Measurements from ENCODE around the gene ZNF423.

DNA sequence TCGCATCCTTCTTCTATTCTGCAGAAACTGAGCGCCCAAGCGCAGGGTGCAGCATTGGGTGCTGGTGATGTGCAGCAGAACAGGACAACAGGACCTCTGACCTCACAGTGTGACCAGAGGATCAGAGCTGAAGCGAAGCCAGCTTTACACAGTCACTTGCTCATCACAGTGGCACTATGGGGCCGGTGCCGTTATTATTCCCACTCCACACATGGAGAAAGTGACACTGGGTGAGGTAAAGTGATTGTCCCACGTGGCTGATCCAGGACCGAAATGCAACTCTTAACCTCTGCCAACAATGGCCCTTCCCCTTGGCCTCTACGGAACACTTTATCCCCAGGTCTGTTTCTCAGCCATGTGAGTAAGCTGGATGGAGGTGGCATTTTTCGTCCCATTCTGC lies 311.1 kb downstream of the ZNF423 start:
- TF ChIP-seq EP300 (IDR thresholded peaks at IDR 0.05; ENCODE audit: borderline replicate concordance in 1 of 2, low read depth in 1 of 2, low read length in 1 of 2) (no peak), SMC3 (IDR thresholded peaks at IDR 0.05; ENCODE audit: low read depth, low read length) (no peak), YY1 (IDR thresholded peaks at IDR 0.05; ENCODE audit: low read depth) (no peak), FOXM1 (IDR thresholded peaks at IDR 0.05; ENCODE audit: low read depth) (no peak), MXI1 (IDR thresholded peaks at IDR 0.05; ENCODE audit: low read depth, low read length) (no peak), TCF12 (IDR thresholded peaks at IDR 0.05) (no peak), EZH2phosphoT487 (IDR thresholded peaks at IDR 0.05; ENCODE audit: borderline replicate concordance, low read depth) (no peak), POLR2AphosphoS5 (IDR thresholded peaks at IDR 0.05; ENCODE audit: low read depth, low read length) (no peak), TAF1 (IDR thresholded peaks at IDR 0.05; ENCODE audit: borderline replicate concordance, low read depth, low read length) (no peak)
- TF ChIP-seq, protein P1, sequence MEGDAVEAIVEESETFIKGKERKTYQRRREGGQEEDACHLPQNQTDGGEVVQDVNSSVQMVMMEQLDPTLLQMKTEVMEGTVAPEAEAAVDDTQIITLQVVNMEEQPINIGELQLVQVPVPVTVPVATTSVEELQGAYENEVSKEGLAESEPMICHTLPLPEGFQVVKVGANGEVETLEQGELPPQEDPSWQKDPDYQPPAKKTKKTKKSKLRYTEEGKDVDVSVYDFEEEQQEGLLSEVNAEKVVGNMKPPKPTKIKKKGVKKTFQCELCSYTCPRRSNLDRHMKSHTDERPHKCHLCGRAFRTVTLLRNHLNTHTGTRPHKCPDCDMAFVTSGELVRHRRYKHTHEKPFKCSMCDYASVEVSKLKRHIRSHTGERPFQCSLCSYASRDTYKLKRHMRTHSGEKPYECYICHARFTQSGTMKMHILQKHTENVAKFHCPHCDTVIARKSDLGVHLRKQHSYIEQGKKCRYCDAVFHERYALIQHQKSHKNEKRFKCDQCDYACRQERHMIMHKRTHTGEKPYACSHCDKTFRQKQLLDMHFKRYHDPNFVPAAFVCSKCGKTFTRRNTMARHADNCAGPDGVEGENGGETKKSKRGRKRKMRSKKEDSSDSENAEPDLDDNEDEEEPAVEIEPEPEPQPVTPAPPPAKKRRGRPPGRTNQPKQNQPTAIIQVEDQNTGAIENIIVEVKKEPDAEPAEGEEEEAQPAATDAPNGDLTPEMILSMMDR (IDR thresholded peaks at IDR 0.05) = no peak
- TF ChIP-seq, protein P2, sequence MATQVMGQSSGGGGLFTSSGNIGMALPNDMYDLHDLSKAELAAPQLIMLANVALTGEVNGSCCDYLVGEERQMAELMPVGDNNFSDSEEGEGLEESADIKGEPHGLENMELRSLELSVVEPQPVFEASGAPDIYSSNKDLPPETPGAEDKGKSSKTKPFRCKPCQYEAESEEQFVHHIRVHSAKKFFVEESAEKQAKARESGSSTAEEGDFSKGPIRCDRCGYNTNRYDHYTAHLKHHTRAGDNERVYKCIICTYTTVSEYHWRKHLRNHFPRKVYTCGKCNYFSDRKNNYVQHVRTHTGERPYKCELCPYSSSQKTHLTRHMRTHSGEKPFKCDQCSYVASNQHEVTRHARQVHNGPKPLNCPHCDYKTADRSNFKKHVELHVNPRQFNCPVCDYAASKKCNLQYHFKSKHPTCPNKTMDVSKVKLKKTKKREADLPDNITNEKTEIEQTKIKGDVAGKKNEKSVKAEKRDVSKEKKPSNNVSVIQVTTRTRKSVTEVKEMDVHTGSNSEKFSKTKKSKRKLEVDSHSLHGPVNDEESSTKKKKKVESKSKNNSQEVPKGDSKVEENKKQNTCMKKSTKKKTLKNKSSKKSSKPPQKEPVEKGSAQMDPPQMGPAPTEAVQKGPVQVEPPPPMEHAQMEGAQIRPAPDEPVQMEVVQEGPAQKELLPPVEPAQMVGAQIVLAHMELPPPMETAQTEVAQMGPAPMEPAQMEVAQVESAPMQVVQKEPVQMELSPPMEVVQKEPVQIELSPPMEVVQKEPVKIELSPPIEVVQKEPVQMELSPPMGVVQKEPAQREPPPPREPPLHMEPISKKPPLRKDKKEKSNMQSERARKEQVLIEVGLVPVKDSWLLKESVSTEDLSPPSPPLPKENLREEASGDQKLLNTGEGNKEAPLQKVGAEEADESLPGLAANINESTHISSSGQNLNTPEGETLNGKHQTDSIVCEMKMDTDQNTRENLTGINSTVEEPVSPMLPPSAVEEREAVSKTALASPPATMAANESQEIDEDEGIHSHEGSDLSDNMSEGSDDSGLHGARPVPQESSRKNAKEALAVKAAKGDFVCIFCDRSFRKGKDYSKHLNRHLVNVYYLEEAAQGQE (IDR thresholded peaks at IDR 0.05; ENCODE audit: low read depth, low read length) = no peak
